ENCODE results near the gene MCF2L. TPM values are rescaled to one million over a fixed set of nuclear protein-coding genes. Genes with fewer than 3 reads are reported as not detected.

MCF2L gene
- total and polyA plus RNA-seq, 10 of the 15 experiments (the other 5 are each of a cell fraction or from before 2014, with no cell fraction given) = 0.06 to 1.1 (median 0.21) TPM; not detected in 2

DNA sequence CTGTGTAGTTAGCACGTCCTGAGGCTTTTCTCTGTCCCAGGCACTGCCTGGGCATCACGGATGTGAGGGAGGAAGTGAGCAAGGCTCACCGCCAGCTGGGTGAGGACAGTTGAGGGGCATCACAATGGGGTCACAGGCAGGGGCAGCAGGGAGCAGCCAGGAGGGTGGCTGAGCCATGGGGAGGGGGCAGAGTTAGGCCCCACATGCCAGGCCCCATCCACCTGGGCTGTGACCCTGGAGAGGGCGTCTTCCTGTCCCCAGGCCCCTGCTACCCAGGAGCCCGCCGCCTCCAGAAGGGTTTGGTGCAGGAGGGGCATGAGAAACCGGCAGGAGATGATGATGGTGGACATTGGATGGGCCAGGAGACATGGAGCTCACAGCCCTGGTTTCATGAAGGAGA is 79.8 kb downstream of the MCF2L start (continued):
- TF ChIP-seq SMC3 (IDR thresholded peaks at IDR 0.05; ENCODE audit: borderline replicate concordance, low read length) = no peak
- no peak for TF ChIP-seq MTA2 (IDR thresholded peaks at IDR 0.05; ENCODE audit: low read depth)
- no peak for TF ChIP-seq ATF7 (IDR thresholded peaks at IDR 0.05; ENCODE audit: low read depth)
- TF ChIP-seq RAD21 (IDR thresholded peaks at IDR 0.05; ENCODE audit: insufficient read depth, low read depth, low read length) = no peak
- no peak for TF ChIP-seq EZH2 (IDR thresholded peaks at IDR 0.05; ENCODE audit: borderline replicate concordance, control insufficient read depth, low read depth, low read length)
- TF ChIP-seq IKZF1 (conservative IDR thresholded peaks at IDR 0.05) = no peak
- no peak for TF ChIP-seq MTA3 (IDR thresholded peaks at IDR 0.05; ENCODE audit: borderline replicate concordance, low read length)
- TF ChIP-seq NFIC (IDR thresholded peaks at IDR 0.05; ENCODE audit: low read depth, low read length) = no peak
- TF ChIP-seq FOXK2 (IDR thresholded peaks at IDR 0.05) = no peak
- no peak for TF ChIP-seq YY1 (IDR thresholded peaks at IDR 0.05; ENCODE audit: low read depth, low read length)
- no peak for TF ChIP-seq SMAD5 (IDR thresholded peaks at IDR 0.05; ENCODE audit: low read depth)

DNA sequence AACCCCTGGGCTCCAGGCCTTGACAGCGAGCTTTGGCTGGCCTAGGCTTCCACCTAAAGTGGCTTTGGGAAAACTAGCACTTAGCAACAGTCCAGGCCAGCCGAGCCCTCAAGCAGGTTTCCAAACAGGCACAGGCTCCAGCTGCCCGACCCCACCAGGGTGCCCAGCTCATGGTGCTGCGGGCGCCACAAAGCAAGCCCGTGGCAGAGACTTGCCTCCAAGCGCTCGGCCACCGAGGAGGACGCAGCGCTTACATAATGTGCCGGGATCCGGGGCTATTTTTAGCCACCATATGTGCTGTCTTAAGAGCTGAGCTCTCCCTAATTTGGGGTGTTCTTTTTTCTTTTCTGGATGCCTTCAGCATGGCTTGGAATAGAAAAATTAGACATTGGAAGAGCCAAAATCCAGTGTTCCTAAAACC is 80.5 kb downstream of the MCF2L start:
- in situ Hi-C loops (cut with MboI) (no loop called here), intact Hi-C loops (cut with micrococcal nuclease; ENCODE audit: unreplicated experiment) (no loop called here)
- RAD21 ChIA-PET (ENCODE audit: unreplicated experiment) = no interaction called here
- Histone ChIP-seq H3K27ac (ENCODE audit: control insufficient read depth, insufficient read depth) (no peak overlapping the region), H3K4me1 (ENCODE audit: control insufficient read depth, insufficient read depth, low read length) (no peaks in the 10 kb centered on the region), H3K4me2 (ENCODE audit: control insufficient read depth, insufficient read depth) (no peak overlapping the region), H3K9me3 (replicated peaks; ENCODE audit: control insufficient read depth, insufficient read depth, low read length) (no peaks in the 10 kb centered on the region), H2AFZ (ENCODE audit: control insufficient read depth, low read depth, low read length) (no peak overlapping the region), H3K36me3 (ENCODE audit: control insufficient read depth in 2 of 2, insufficient read depth in 2 of 2, low read length in 1 of 2) (no peaks in the 10 kb centered on the region), H3K9ac (ENCODE audit: control insufficient read depth, insufficient read depth, low read length) (no peak overlapping the region), H4K20me1 (ENCODE audit: control insufficient read depth, insufficient read depth) (no peaks in the 10 kb centered on the region), H3K27me3 (replicated peaks in 1 of 2; ENCODE audit: control insufficient read depth in 2 of 2, insufficient read depth in 2 of 2, low read length in 1 of 2) (no peaks in the 10 kb centered on the region; a peak in 1 of 4 replicates), H3K79me2 (ENCODE audit: control insufficient read depth, insufficient read depth, low read length) (no peaks in the 10 kb centered on the region), H3K4me3 (no peak overlapping the region)
- CTCF ChIA-PET = no interaction called here
- POLR2A ChIA-PET = no interaction called here
- TF ChIP-seq STAT1 (conservative IDR thresholded peaks at IDR 0.05) (no peak), FOS (IDR thresholded peaks at IDR 0.05; ENCODE audit: borderline replicate concordance, extremely low read depth, insufficient read length) (no peak), SIX5 (IDR thresholded peaks at IDR 0.05; ENCODE audit: low read depth, low read length, severe bottlenecking) (no peak), IKZF2 (IDR thresholded peaks at IDR 0.05) (no peak), ETV6 (conservative IDR thresholded peaks at IDR 0.05 in 1 of 2, IDR thresholded peaks at IDR 0.05 in 1 of 2; ENCODE audit: borderline replicate concordance in 1 of 2, low read depth in 1 of 2) (no peak), KAT2A (conservative IDR thresholded peaks at IDR 0.05; ENCODE audit: control insufficient read depth, low read depth, low read length) (no peak), POLR2A (IDR thresholded peaks at IDR 0.05; ENCODE audit: low read depth, low read length) (no peak), SMC3 (IDR thresholded peaks at IDR 0.05; ENCODE audit: borderline replicate concordance, low read length) (no peak)
- TF ChIP-seq, protein P1, sequence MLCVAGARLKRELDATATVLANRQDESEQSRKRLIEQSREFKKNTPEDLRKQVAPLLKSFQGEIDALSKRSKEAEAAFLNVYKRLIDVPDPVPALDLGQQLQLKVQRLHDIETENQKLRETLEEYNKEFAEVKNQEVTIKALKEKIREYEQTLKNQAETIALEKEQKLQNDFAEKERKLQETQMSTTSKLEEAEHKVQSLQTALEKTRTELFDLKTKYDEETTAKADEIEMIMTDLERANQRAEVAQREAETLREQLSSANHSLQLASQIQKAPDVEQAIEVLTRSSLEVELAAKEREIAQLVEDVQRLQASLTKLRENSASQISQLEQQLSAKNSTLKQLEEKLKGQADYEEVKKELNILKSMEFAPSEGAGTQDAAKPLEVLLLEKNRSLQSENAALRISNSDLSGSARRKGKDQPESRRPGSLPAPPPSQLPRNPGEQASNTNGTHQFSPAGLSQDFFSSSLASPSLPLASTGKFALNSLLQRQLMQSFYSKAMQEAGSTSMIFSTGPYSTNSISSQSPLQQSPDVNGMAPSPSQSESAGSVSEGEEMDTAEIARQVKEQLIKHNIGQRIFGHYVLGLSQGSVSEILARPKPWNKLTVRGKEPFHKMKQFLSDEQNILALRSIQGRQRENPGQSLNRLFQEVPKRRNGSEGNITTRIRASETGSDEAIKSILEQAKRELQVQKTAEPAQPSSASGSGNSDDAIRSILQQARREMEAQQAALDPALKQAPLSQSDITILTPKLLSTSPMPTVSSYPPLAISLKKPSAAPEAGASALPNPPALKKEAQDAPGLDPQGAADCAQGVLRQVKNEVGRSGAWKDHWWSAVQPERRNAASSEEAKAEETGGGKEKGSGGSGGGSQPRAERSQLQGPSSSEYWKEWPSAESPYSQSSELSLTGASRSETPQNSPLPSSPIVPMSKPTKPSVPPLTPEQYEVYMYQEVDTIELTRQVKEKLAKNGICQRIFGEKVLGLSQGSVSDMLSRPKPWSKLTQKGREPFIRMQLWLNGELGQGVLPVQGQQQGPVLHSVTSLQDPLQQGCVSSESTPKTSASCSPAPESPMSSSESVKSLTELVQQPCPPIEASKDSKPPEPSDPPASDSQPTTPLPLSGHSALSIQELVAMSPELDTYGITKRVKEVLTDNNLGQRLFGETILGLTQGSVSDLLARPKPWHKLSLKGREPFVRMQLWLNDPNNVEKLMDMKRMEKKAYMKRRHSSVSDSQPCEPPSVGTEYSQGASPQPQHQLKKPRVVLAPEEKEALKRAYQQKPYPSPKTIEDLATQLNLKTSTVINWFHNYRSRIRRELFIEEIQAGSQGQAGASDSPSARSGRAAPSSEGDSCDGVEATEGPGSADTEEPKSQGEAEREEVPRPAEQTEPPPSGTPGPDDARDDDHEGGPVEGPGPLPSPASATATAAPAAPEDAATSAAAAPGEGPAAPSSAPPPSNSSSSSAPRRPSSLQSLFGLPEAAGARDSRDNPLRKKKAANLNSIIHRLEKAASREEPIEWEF (IDR thresholded peaks at IDR 0.05; ENCODE audit: insufficient replicate concordance, low read depth, low read length) = no peak
- SMC1A ChIA-PET (ENCODE audit: uncharacterized antibody, unreplicated experiment) = no interaction called here
- ATAC-seq (no peak), DNase-seq (ENCODE audit: low read depth, low spot score) (no peak), FAIRE-seq (no peak)
- WGBS (ENCODE audit: insufficient coverage, insufficient replicate concordance, low lambda C conversion rate, missing lambda C conversion rate) = 35% methylated on average over 13 of the region's 13 CpGs
- BruUV-seq (replicated peaks) = no TSS peak
